A549 (cell line): ENCODE results near the gene MARCO.

ENCODE experiments used
- CTCF ChIP-seq: fragments of >200 bp; sonication (Bioruptor Twin); formaldehyde crosslinking; IDR thresholded peaks from 3 replicates; pipeline ENCODE4 v1.5.1; 2016
- E2F6 ChIP-seq: IDR thresholded peaks from 2 replicates; pipeline ENCODE4 v1.6.1; 2012; ENCODE audit warnings: low read depth, borderline replicate concordance
- HMGXB4 ChIP-seq: fragments of 250-450 bp; sonication (Bioruptor Pico); IDR thresholded peaks from 2 replicates; pipeline ENCODE4 v1.5.0; 2021; ENCODE audit warnings: mild to moderate bottlenecking, moderate library complexity, borderline replicate concordance
- NPAS2 ChIP-seq: fragments of 250-450 bp; sonication (Bioruptor Pico); IDR thresholded peaks from 2 replicates; pipeline ENCODE4 v1.8.0; 2022; ENCODE audit warnings: mild to moderate bottlenecking, moderate library complexity, borderline replicate concordance
- PHF8 ChIP-seq: fragments of 200-600 bp; sonication (generic); IDR thresholded peaks from 2 replicates; pipeline ENCODE4 v1.6.1; 2016; ENCODE audit warnings: low read depth, mild to moderate bottlenecking, antibody characterized with exemption, moderate library complexity, borderline replicate concordance
- POLR2A ChIP-seq: IDR thresholded peaks from 2 replicates; pipeline ENCODE4 v1.6.1; 2012; ENCODE audit warnings: mild to moderate bottlenecking, low read length
- RAD21 ChIP-seq, 2 experiments: fragments of >200 bp in 1 of 2; sonication (Bioruptor Twin) in 1 of 2; formaldehyde crosslinking in 1 of 2; IDR thresholded peaks in 1 of 2; conservative IDR thresholded peaks in 1 of 2; 2 replicates in 1 of 2; 3 replicates in 1 of 2; pipeline ENCODE4 v1.6.1; 2012 to 2018; ENCODE audit warnings: inconsistent platforms in 1 of 2
- REST ChIP-seq: fragments of 200-600 bp; sonication (generic); IDR thresholded peaks from 2 replicates; pipeline ENCODE4 v1.6.1; 2016; ENCODE audit warnings: antibody characterized with exemption, mild to moderate bottlenecking, moderate library complexity
- RFX5 ChIP-seq: fragments of 450-650 bp; IDR thresholded peaks from 2 replicates; pipeline ENCODE4 v1.7.1; 2014; ENCODE audit warnings: antibody characterized with exemption, mild to moderate bottlenecking, moderate library complexity
- SMC3 ChIP-seq: fragments of >200 bp; sonication (Bioruptor Twin); formaldehyde crosslinking; IDR thresholded peaks from 3 replicates; pipeline ENCODE4 v1.6.1; 2018; ENCODE audit warnings: inconsistent platforms

GRCh38 chr2:118911936-118912335 is 30.1 kb upstream of the MARCO start:
- TF ChIP-seq CTCF (no peak), POLR2A (no peak), SMC3 (no peak), NPAS2 (CRISPR knock-in tag) (no peak), PHF8 (no peak), RFX5 (no peak), E2F6 (no peak), RAD21 (conservative IDR thresholded peaks at IDR 0.05 in 1 of 2, IDR thresholded peaks at IDR 0.05 in 1 of 2) (no peak), HMGXB4 (no peak), REST (no peak)
